HepG2 (cell line): ENCODE results near the gene HOXD1. TPM values are rescaled to one million over a fixed set of nuclear protein-coding genes. Genes with fewer than 3 reads are reported as not detected.
A peak's percentile ranks its signal among the peaks of the same experiment; 100 is the strongest.

Experiments
- ATAC-seq: fragments of 200-7000 bp; cut with Tn5 transposase; 3 replicates; pipeline ENCODE4 v1.9.1; 2020; ENCODE audit warnings: mild to moderate bottlenecking, moderate library complexity
- BruUV-seq: library from RNA; stranded (reverse); fragments of 400-500 nt; replicated peaks from 2 replicates; lab custom pipeline; 2021; lab: Mats Ljungman, UMichigan
- CTCF ChIA-PET: fragments of 300-600 bp; formaldehyde crosslinking; extraction: SDS; loops from one replicate; lab custom pipeline; 2021; ENCODE audit warnings: low total read pairs, inconsistent platforms, low intra/inter-chr PET ratio; lab: Yijun Ruan, JAX
- POLR2A ChIA-PET: fragments of 350-600 bp; sonication (Branson Sonifier 250); formaldehyde crosslinking; loops from one replicate; lab custom pipeline; 2020; ENCODE audit warnings: antibody characterized with exemption, inconsistent platforms; lab: Yijun Ruan, JAX
- DNase-seq: peaks from one replicate; pipeline ENCODE4 v3.0.0-alpha.2; 2015; ENCODE audit warnings: low spot score
- FAIRE-seq: peaks from 3 replicates; lab custom pipeline; 2011; peaks lifted over from hg19 to GRCh38; lab: Jason Lieb, UNC
- H2AFZ ChIP-seq: one replicate; pipeline ENCODE4 v1.6.1; 2011; ENCODE audit warnings: low read length, inconsistent platforms
- H3K27ac ChIP-seq: fragments of 300-600 bp; 3 replicates; pipeline ENCODE4 v1.8.0; 2011; ENCODE audit warnings: mixed run types, mild to moderate bottlenecking, mixed read lengths, low read length, inconsistent platforms; ENCODE audit not compliant: insufficient read depth; ENCODE audit errors: extremely low read length
- H3K27me3 ChIP-seq, 2 experiments: fragments of 200-600 bp in 1 of 2; 2 replicates in 1 of 2; 3 replicates in 1 of 2; pipeline versions ENCODE4 v1.6.0 to v1.8.0; 2011; ENCODE audit warnings: low read length in 2 of 2, mild to moderate bottlenecking in 2 of 2, moderate library complexity in 2 of 2, inconsistent platforms in 1 of 2; ENCODE audit not compliant: insufficient read depth in 2 of 2, control insufficient read depth in 1 of 2
- H3K36me3 ChIP-seq, 2 experiments: fragments of 200-600 bp in 1 of 2; replicated peaks in 1 of 2; 2 replicates in 1 of 2; 3 replicates in 1 of 2; pipeline versions ENCODE4 v1.5.1 to v1.8.0; 2011; ENCODE audit warnings: low read length in 2 of 2, inconsistent platforms in 1 of 2; ENCODE audit not compliant: insufficient read depth in 2 of 2, control insufficient read depth in 1 of 2
- H3K4me1 ChIP-seq: 2 replicates; pipeline ENCODE4 v1.5.1; 2012; ENCODE audit warnings: low read length, inconsistent platforms; ENCODE audit not compliant: insufficient read depth
- H3K4me2 ChIP-seq: 2 replicates; pipeline ENCODE4 v1.6.0; 2011; ENCODE audit warnings: low read depth, low read length, inconsistent platforms
- H3K4me3 ChIP-seq, 3 experiments: fragments of 200-600 bp in 1 of 3; sonication (generic), shearing (Covaris generic) in 1 of 3; replicated peaks in 1 of 3; 2 replicates each; pipeline ENCODE4 v1.5.1; 2011 to 2016; ENCODE audit warnings: low read length in 3 of 3, inconsistent platforms in 2 of 3, low read depth in 2 of 3, mild to moderate bottlenecking in 2 of 3, control low read depth in 1 of 3, mixed read lengths in 1 of 3; ENCODE audit not compliant: insufficient read depth in 1 of 3
- H3K79me2 ChIP-seq: one replicate; pipeline ENCODE4 v1.6.1; 2011; ENCODE audit warnings: low read length, inconsistent platforms; ENCODE audit not compliant: insufficient read depth
- H3K9ac ChIP-seq: 2 replicates; pipeline ENCODE4 v1.6.0; 2011; ENCODE audit warnings: mild to moderate bottlenecking, low read depth, low read length, inconsistent platforms; ENCODE audit not compliant: insufficient read depth
- H3K9me3 ChIP-seq: 2 replicates; pipeline ENCODE4 v1.5.1; 2012; ENCODE audit warnings: mild to moderate bottlenecking, low read length
- H4K20me1 ChIP-seq: 2 replicates; pipeline ENCODE4 v1.6.0; 2011; ENCODE audit warnings: inconsistent platforms, mild to moderate bottlenecking, low read length, moderate library complexity; ENCODE audit not compliant: insufficient read depth
- ATM ChIP-seq: fragments of 450-650 bp; IDR thresholded peaks from 2 replicates; pipeline ENCODE4 v1.7.1; 2017; ENCODE audit warnings: mild to moderate bottlenecking, borderline replicate concordance
- HMG20A ChIP-seq: IDR thresholded peaks from 2 replicates; pipeline ENCODE4 v1.6.1; 2016; ENCODE audit warnings: borderline replicate concordance
- RORA ChIP-seq: sonication (generic); formaldehyde crosslinking; IDR thresholded peaks from 2 replicates; pipeline ENCODE4 v1.5.0; 2020; ENCODE audit warnings: mild to moderate bottlenecking, missing genetic modification reagents, moderate library complexity
- SKIL ChIP-seq: sonication (generic); formaldehyde crosslinking; IDR thresholded peaks from 2 replicates; pipeline ENCODE4 v1.8.0; 2022; ENCODE audit warnings: missing genetic modification reagents, mild to moderate bottlenecking, moderate library complexity, borderline replicate concordance
- SOX13 ChIP-seq, 3 experiments: fragments of 450-650 bp in 1 of 3; sonication (generic) in 1 of 3; formaldehyde crosslinking in 1 of 3; IDR thresholded peaks in 2 of 3; conservative IDR thresholded peaks in 1 of 3; 2 replicates each; pipeline versions ENCODE4 v1.5.0 to v1.6.1; 2016 to 2020; ENCODE audit warnings: antibody characterized with exemption in 1 of 3, mild to moderate bottlenecking in 1 of 3, missing compliant biosample characterization in 1 of 3, missing genetic modification reagents in 1 of 3, moderate library complexity in 1 of 3
- TOE1 ChIP-seq: sonication (generic); formaldehyde crosslinking; IDR thresholded peaks from 2 replicates; pipeline ENCODE4 v1.4.0; 2020; ENCODE audit warnings: mild to moderate bottlenecking, missing genetic modification reagents
- WGBS: methylation state at CpG from one replicate; pipeline ENCODE4 v1.1.6; 2017; ENCODE audit warnings: low lambda C conversion rate; 5-methylcytosine and 5-hydroxymethylcytosine counted together
- in situ Hi-C: cut with HindIII; loops from 2 replicates; pipeline ENCODE4 v1.10.0; 2017; ENCODE audit warnings: low pct_unique_long_range_greater_than_20kb; ENCODE audit not compliant: extremely low pct_ligation_motif_present
- intact Hi-C: fragments of 100-400 bp; cut with micrococcal nuclease; formaldehyde crosslinking; loops from one replicate; pipeline ENCODE4 v1.10.0; 2022; ENCODE audit not compliant: unreplicated experiment
- polyA plus RNA-seq, 8 experiments: library from polyadenylated mRNA; depleted of rRNA in 3 of 8; stranded (reverse) in 7 of 8; unstranded in 1 of 8; fragments of >200 nt; fragmentation: Illumina TruSeq in 4 of 8; extraction: Trizol in 4 of 8; gene quantifications; 2 replicates each; pipeline versions ENCODE4 v1.2.1 to v1.2.3, GENCODE V29; 2011 to 2016; ENCODE audit warnings: low read depth in 4 of 8, missing spikeins in 1 of 8, mixed read lengths in 1 of 8; ENCODE audit not compliant: insufficient read depth in 1 of 8
- total RNA-seq, 5 experiments: library from RNA; depleted of rRNA; stranded (reverse); fragments of >200 nt; fragmentation: Illumina TruSeq; extraction: Trizol; gene quantifications; 2 replicates each; pipeline ENCODE4 v1.2.3, GENCODE V29; 2016; ENCODE audit warnings: low read depth in 1 of 5
- TF ChIP-seq, protein P1 (sequence below): sonication (generic); formaldehyde crosslinking; IDR thresholded peaks from 2 replicates; pipeline ENCODE4 v1.4.0; 2020; ENCODE audit warnings: missing genetic modification reagents

The HOXD1 gene
- total and polyA plus RNA-seq, 2 of the 13 experiments (the other 11 are each of a cell fraction or from before 2014, with no cell fraction given) = 10.0 to 22.3 TPM

DNA sequence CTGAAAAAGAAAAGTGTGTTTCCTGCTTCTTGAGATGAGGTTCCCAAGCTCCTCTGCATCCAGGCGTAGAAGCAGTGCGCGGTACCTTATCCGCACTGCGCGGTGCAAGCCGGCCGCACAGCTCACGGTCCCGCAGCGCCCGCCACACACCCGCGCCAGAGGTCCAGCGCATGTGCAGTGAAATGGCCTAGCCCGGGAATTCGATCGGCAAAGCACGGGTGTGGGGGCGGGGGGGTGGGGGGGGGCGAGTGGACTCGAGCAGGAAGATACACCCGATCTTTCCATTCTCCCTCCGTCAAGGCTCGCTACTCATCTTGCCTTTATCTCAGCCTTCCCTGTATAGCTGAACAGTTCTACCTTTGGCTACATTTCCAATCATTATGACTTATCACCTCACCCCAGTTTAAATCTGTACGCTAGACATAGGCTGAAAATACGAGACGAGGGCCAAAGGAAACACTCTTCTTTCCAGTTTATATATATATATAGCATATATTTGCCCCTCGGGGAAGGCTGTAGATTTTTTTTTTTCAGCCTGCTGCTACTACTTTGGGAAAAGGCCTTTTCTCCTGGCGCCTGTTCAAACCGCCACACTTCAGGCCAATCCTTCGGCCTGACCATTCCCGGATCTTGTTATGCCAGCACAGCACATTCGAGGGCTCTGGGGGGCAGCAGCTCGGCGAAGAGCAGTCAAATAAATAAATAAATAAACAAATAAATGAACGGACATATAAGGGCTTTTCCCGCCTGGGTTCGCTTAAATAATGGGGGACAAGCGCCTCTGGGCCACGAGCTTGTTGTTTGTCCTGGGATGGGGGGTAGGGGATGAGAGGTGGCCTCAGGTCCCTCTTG is 48.6 kb upstream of the HOXD1 start:
- Histone ChIP-seq H3K79me2 (no peaks in the 10 kb centered on the region), H2AFZ (no peak overlapping the region), H3K9me3 (no peaks in the 10 kb centered on the region), H3K27me3 (peaks cover 7 to 87% of the 10 kb centered on the region in 2 experiments; a peak in 4 of 5 replicates), H3K4me3 (peak overlapping the region in 1 of 3 experiments; percentile 75; a peak in 3 of 6 replicates), H4K20me1 (no peaks in the 10 kb centered on the region), H3K27ac (no peak overlapping the region), H3K9ac (no peak overlapping the region), H3K4me1 (peaks cover 11% of the 10 kb centered on the region), H3K4me2 (peak overlapping the region; percentile 83), H3K36me3 (no peaks in the 10 kb centered on the region)
- FAIRE-seq (no peak), DNase-seq (no peak), ATAC-seq (no peak)
- intact Hi-C loops (loop anchor here (1.0 to 5.0 kb wide), 4 partner anchors 245 to 497 kb away; no protein-coding TSS in a partner anchor), in situ Hi-C loops (loop anchor here (5.0 kb wide), 1 partner anchor 317 kb away; no protein-coding TSS in a partner anchor)
- ChIA-PET POLR2A (interaction anchor here (1.4 kb wide), 1 partner anchor 315 kb away, joined by 3 read pairs; no protein-coding TSS in a partner anchor), CTCF (interaction anchor here (1.1 to 2.5 kb wide), 5 partner anchors 13 to 499 kb away, joined by 4 to 83 read pairs (median 13); no protein-coding TSS in a partner anchor)
- BruUV-seq = no TSS peak
- TF ChIP-seq ATM = no peak
- TF ChIP-seq, protein P1, sequence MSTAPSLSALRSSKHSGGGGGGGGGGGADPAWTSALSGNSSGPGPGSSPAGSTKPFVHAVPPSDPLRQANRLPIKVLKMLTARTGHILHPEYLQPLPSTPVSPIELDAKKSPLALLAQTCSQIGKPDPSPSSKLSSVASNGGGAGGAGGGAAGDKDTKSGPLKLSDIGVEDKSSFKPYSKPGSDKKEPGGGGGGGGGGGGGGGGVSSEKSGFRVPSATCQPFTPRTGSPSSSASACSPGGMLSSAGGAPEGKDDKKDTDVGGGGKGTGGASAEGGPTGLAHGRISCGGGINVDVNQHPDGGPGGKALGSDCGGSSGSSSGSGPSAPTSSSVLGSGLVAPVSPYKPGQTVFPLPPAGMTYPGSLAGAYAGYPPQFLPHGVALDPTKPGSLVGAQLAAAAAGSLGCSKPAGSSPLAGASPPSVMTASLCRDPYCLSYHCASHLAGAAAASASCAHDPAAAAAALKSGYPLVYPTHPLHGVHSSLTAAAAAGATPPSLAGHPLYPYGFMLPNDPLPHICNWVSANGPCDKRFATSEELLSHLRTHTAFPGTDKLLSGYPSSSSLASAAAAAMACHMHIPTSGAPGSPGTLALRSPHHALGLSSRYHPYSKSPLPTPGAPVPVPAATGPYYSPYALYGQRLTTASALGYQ = 0 out of 2 replicates have a peak, but pooled peaks have one; percentile 33
- TF ChIP-seq HMG20A (CRISPR knock-in tag) = no peak
- TF ChIP-seq SOX13 (IDR thresholded peaks at IDR 0.05) = no peak
- TF ChIP-seq SOX13 (CRISPR knock-in tag; conservative IDR thresholded peaks at IDR 0.05 in 1 of 2, IDR thresholded peaks at IDR 0.05 in 1 of 2) = no peak
- TF ChIP-seq RORA (CRISPR knock-in tag) = no peak
- no peak for TF ChIP-seq SKIL (CRISPR knock-in tag)
- TF ChIP-seq TOE1 (CRISPR knock-in tag) = no peak
- 70% methylated on average over 41 of the region's 41 CpGs for WGBS
